Mesenchymal stem cell (in vitro differentiated cells and primary cell): ENCODE measurements around the gene IL21R.

Experiments
- DNase-seq: peaks from one replicate; pipeline ENCODE4 v3.0.0-alpha.2; 2013
- H2AFZ ChIP-seq: one replicate; pipeline ENCODE4 v1.6.1; 2013; ENCODE audit warnings: low read depth, mild to moderate bottlenecking, control low read depth, inconsistent platforms, low read length, moderate library complexity
- H2AK5ac ChIP-seq: 2 replicates; pipeline ENCODE4 v1.6.1; 2013; ENCODE audit warnings: low read length, moderate library complexity, mild to moderate bottlenecking, inconsistent platforms; ENCODE audit not compliant: severe bottlenecking
- H2BK120ac ChIP-seq: one replicate; pipeline ENCODE4 v1.6.1; 2013; ENCODE audit warnings: low read depth, mild to moderate bottlenecking, inconsistent platforms, low read length, moderate library complexity
- H2BK12ac ChIP-seq, 2 experiments: one replicate each; pipeline ENCODE4 v1.6.1; 2013; ENCODE audit warnings: inconsistent platforms in 2 of 2, low read length in 2 of 2, mild to moderate bottlenecking in 2 of 2, moderate library complexity in 2 of 2, control low read depth in 1 of 2
- H2BK15ac ChIP-seq: one replicate; pipeline ENCODE4 v1.6.1; 2013; ENCODE audit warnings: mild to moderate bottlenecking, low read depth, inconsistent platforms; ENCODE audit not compliant: poor library complexity, severe bottlenecking
- H2BK5ac ChIP-seq: 2 replicates; pipeline ENCODE4 v1.6.1; 2013; ENCODE audit warnings: low read depth, mild to moderate bottlenecking, low read length, control low read depth, inconsistent platforms; ENCODE audit not compliant: poor library complexity, severe bottlenecking
- H3K14ac ChIP-seq, 2 experiments: one replicate each; pipeline ENCODE4 v1.6.1; 2013; ENCODE audit warnings: inconsistent platforms in 2 of 2, low read length in 2 of 2, control low read depth in 1 of 2, mild to moderate bottlenecking in 1 of 2, moderate library complexity in 1 of 2
- H3K18ac ChIP-seq, 2 experiments: one replicate each; pipeline ENCODE4 v1.6.1; 2013; ENCODE audit warnings: inconsistent platforms in 2 of 2, low read length in 2 of 2, control low read depth in 1 of 2, low read depth in 1 of 2, mild to moderate bottlenecking in 1 of 2
- H3K23ac ChIP-seq, 2 experiments: one replicate each; pipeline ENCODE4 v1.6.1; 2013; ENCODE audit warnings: inconsistent platforms in 2 of 2, low read length in 2 of 2, mild to moderate bottlenecking in 2 of 2, moderate library complexity in 2 of 2, control low read depth in 1 of 2
- H3K27ac ChIP-seq: 2 replicates; pipeline ENCODE4 v1.5.1; 2013; ENCODE audit warnings: mild to moderate bottlenecking, moderate library complexity, low read length, control low read depth, inconsistent platforms; ENCODE audit not compliant: poor library complexity, severe bottlenecking
- H3K27me3 ChIP-seq, 2 experiments: 2 replicates each; pipeline versions ENCODE4 v1.6.1 to v1.7.0; 2013; ENCODE audit warnings: low read length in 2 of 2, mild to moderate bottlenecking in 2 of 2, moderate library complexity in 2 of 2, control low read depth in 1 of 2, inconsistent platforms in 1 of 2; ENCODE audit not compliant: control insufficient read depth in 1 of 2, insufficient read depth in 1 of 2
- H3K36me3 ChIP-seq, 2 experiments: 2 replicates each; pipeline versions ENCODE4 v1.6.1 to v1.7.0; 2013; ENCODE audit warnings: low read length in 2 of 2, control low read depth in 1 of 2, inconsistent platforms in 1 of 2, low read depth in 1 of 2, mild to moderate bottlenecking in 1 of 2; ENCODE audit not compliant: insufficient read depth in 2 of 2, control insufficient read depth in 1 of 2
- H3K4ac ChIP-seq, 2 experiments: one replicate each; pipeline ENCODE4 v1.6.1; 2013; ENCODE audit warnings: inconsistent platforms in 2 of 2, low read length in 2 of 2, mild to moderate bottlenecking in 2 of 2, moderate library complexity in 2 of 2, control low read depth in 1 of 2, low read depth in 1 of 2
- H3K4me1 ChIP-seq: 2 replicates; pipeline ENCODE4 v1.6.1; 2013; ENCODE audit warnings: low read depth, low read length, control low read depth; ENCODE audit not compliant: control insufficient read depth, insufficient read depth
- H3K4me2 ChIP-seq: 2 replicates; pipeline ENCODE4 v1.6.1; 2013; ENCODE audit warnings: low read length, mild to moderate bottlenecking, inconsistent platforms; ENCODE audit not compliant: poor library complexity, severe bottlenecking
- H3K4me3 ChIP-seq, 2 experiments: 2 replicates each; pipeline versions ENCODE4 v1.5.1 to v1.7.0; 2013; ENCODE audit warnings: low read length in 2 of 2, mild to moderate bottlenecking in 2 of 2, control low read depth in 1 of 2, low read depth in 1 of 2; ENCODE audit not compliant: insufficient read depth in 1 of 2
- H3K79me1 ChIP-seq: replicated peaks from 2 replicates; pipeline ENCODE4 v1.6.1; 2013; ENCODE audit warnings: mild to moderate bottlenecking, control low read depth, low read length, inconsistent platforms; ENCODE audit not compliant: poor library complexity, severe bottlenecking
- H3K9ac ChIP-seq: 2 replicates; pipeline ENCODE4 v1.7.0; 2013; ENCODE audit warnings: mild to moderate bottlenecking, low read length, moderate library complexity
- H3K9me3 ChIP-seq: 2 replicates; pipeline ENCODE4 v1.7.0; 2013; ENCODE audit warnings: mild to moderate bottlenecking, low read length; ENCODE audit not compliant: control insufficient read depth
- H4K8ac ChIP-seq: one replicate; pipeline ENCODE4 v1.6.1; 2013; ENCODE audit warnings: inconsistent platforms, mild to moderate bottlenecking, low read length, moderate library complexity
- H4K91ac ChIP-seq: one replicate; pipeline ENCODE4 v1.6.1; 2013; ENCODE audit warnings: mild to moderate bottlenecking, low read length, inconsistent platforms
- WGBS: methylation state at CpG from one replicate; pipeline ENCODE4 v1.1.7; 2013; ENCODE audit warnings: mixed read lengths; 5-methylcytosine and 5-hydroxymethylcytosine counted together

The IL21R gene

GRCh38 chr16:27476240-27476639 is 74.3 kb downstream of the IL21R start:
- no peak overlapping the region for H3K4me2 ChIP-seq
- H2AFZ ChIP-seq = no peak overlapping the region
- H4K91ac ChIP-seq = peak overlapping the region; percentile 18
- H3K27ac ChIP-seq = peak overlapping the region; percentile 87
- no peak overlapping the region for H3K4ac ChIP-seq
- H2AK5ac ChIP-seq = peak overlapping the region; percentile 83
- no peaks in the 10 kb centered on the region for H3K27me3 ChIP-seq
- H2BK12ac ChIP-seq = no peak overlapping the region
- H2BK15ac ChIP-seq = no peak overlapping the region
- no peak overlapping the region for H2BK120ac ChIP-seq
- no peaks in the 10 kb centered on the region for H3K9me3 ChIP-seq
- H3K23ac ChIP-seq = no peak overlapping the region
- no peak for DNase-seq
- H3K36me3 ChIP-seq = peaks cover 61 to 90% of the 10 kb centered on the region in 2 experiments
- no peak overlapping the region for H3K18ac ChIP-seq
- H3K4me1 ChIP-seq = peaks cover 27% of the 10 kb centered on the region
- peaks cover 11% of the 10 kb centered on the region for H3K79me1 ChIP-seq
- H3K4me3 ChIP-seq = no peak overlapping the region
- peak overlapping the region; percentile 58 for H3K9ac ChIP-seq
- H3K14ac ChIP-seq = peak overlapping the region in 1 of 2 experiments; percentile 86
- WGBS = 93% methylated on average over 9 of the region's 9 CpGs
- peak overlapping the region; percentile 85 for H2BK5ac ChIP-seq
- H4K8ac ChIP-seq = no peak overlapping the region

DNA sequence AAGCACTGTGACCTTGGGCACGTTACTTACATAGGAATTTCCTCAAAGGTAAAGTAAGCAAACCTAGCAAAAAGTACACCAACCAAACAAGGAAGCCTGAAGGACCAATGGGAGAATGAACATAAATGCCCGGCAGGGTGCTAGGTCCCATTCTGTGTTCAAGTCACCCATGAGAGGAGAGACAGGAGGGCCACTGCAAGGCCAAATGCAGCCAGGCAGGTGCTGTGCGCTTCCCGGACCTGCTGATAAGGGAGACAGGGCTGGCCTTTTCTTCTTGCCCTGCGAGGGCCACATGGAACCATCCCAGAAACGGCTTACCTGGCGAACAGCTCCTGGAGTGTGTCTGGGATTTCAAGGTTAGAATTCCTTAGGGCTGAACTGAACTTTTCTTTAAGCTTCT is 78.8 kb downstream of the IL21R start:
- no peak overlapping the region for H3K4me3 ChIP-seq
- H3K9me3 ChIP-seq = no peaks in the 10 kb centered on the region
- H3K27me3 ChIP-seq = no peaks in the 10 kb centered on the region
- 96% methylated on average over 7 of the region's 7 CpGs for WGBS
- no peak overlapping the region for H2BK120ac ChIP-seq
- no peak overlapping the region for H2BK5ac ChIP-seq
- no peak overlapping the region for H3K27ac ChIP-seq
- no peak overlapping the region for H3K4me2 ChIP-seq
- H4K8ac ChIP-seq = no peak overlapping the region
- no peak overlapping the region for H2BK15ac ChIP-seq
- H3K4me1 ChIP-seq = peaks cover 7% of the 10 kb centered on the region
- no peak overlapping the region for H2AK5ac ChIP-seq
- H3K9ac ChIP-seq = no peak overlapping the region
- no peak overlapping the region for H3K14ac ChIP-seq
- H4K91ac ChIP-seq = no peak overlapping the region
- DNase-seq = no peak
- H3K36me3 ChIP-seq = peaks cover 69 to 97% of the 10 kb centered on the region in 2 experiments
- H2AFZ ChIP-seq = no peak overlapping the region
- no peak overlapping the region for H3K4ac ChIP-seq
- no peak overlapping the region for H3K23ac ChIP-seq
- peaks cover 16% of the 10 kb centered on the region for H3K79me1 ChIP-seq
- no peak overlapping the region for H3K18ac ChIP-seq
- H2BK12ac ChIP-seq = no peak overlapping the region

DNA sequence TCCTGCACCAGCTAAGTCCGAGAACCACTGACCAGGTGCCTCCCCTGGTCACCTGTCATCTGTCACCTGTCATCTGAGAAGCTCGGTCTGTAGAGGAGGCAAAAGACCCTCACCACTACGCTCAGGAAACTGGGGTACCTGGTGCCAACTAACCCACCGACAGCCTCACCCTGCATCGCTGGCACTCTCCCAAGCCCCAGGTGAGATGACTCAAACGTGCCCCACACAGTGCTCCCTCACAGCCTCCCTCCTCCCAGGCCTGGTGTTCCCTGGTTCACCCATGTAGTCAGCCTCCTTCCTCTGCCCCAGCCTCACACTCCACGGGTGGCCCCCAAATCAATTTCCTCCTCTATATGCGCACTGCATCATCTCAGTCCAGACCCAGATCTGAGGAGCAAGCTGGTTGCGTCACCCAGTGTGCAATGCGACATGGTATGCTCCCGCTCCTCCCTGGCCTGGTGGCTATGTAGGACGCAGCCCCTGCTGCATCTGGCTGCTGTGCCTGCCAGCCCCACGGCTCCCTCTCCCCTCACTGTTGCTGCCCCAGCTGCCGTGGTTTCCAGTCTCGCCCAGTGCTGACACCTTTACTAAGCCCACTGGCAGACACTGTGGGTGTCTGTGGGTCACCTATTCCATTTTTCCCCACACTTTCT is 79.4 kb downstream of the IL21R start:
- no peak overlapping the region for H3K18ac ChIP-seq
- peaks cover 69 to 97% of the 10 kb centered on the region in 2 experiments for H3K36me3 ChIP-seq
- no peak overlapping the region for H4K91ac ChIP-seq
- H4K8ac ChIP-seq = no peak overlapping the region
- H2BK15ac ChIP-seq = no peak overlapping the region
- no peak overlapping the region for H2BK5ac ChIP-seq
- no peak overlapping the region for H3K23ac ChIP-seq
- no peaks in the 10 kb centered on the region for H3K9me3 ChIP-seq
- no peak overlapping the region for H3K14ac ChIP-seq
- no peak overlapping the region for H3K27ac ChIP-seq
- no peak overlapping the region for H3K4me2 ChIP-seq
- no peak overlapping the region for H3K4me3 ChIP-seq
- 95% methylated on average over 15 of the region's 15 CpGs for WGBS
- no peak overlapping the region for H2AFZ ChIP-seq
- no peaks in the 10 kb centered on the region for H3K27me3 ChIP-seq
- no peak overlapping the region for H2BK12ac ChIP-seq
- peaks cover 6% of the 10 kb centered on the region for H3K4me1 ChIP-seq
- H2AK5ac ChIP-seq = no peak overlapping the region
- DNase-seq = no peak
- H3K9ac ChIP-seq = no peak overlapping the region
- H3K79me1 ChIP-seq = peaks cover 17% of the 10 kb centered on the region
- no peak overlapping the region for H2BK120ac ChIP-seq
- no peak overlapping the region for H3K4ac ChIP-seq

GRCh38 chr16:27482397-27483087 is 80.6 kb downstream of the IL21R start:
- Histone ChIP-seq H2BK12ac (no peak overlapping the region), H4K91ac (no peak overlapping the region), H3K27ac (no peak overlapping the region), H3K9ac (no peak overlapping the region), H2BK120ac (no peak overlapping the region), H2BK15ac (no peak overlapping the region), H3K23ac (no peak overlapping the region), H4K8ac (no peak overlapping the region), H3K79me1 (peaks cover 19% of the 10 kb centered on the region), H3K27me3 (no peaks in the 10 kb centered on the region), H2AFZ (no peak overlapping the region), H2BK5ac (no peak overlapping the region), H3K14ac (no peak overlapping the region), H3K4me1 (peaks cover 7% of the 10 kb centered on the region), H3K4me2 (no peak overlapping the region), H3K9me3 (no peaks in the 10 kb centered on the region), H2AK5ac (no peak overlapping the region), H3K4ac (no peak overlapping the region), H3K4me3 (no peak overlapping the region), H3K36me3 (peaks cover 72 to 96% of the 10 kb centered on the region in 2 experiments), H3K18ac (no peak overlapping the region)
- DNase-seq = no peak
- WGBS = 97% methylated on average over 10 of the region's 10 CpGs
